Measurements from ENCODE around the gene DERL2.

- TF ChIP-seq YY1 (IDR thresholded peaks at IDR 0.05; ENCODE audit: insufficient read depth, insufficient read length) (no peak), SUZ12 (IDR thresholded peaks at IDR 0.05; ENCODE audit: extremely low read depth, insufficient read depth, insufficient read length) (no peak), ZNF274 (IDR thresholded peaks at IDR 0.05; ENCODE audit: low read depth, low read length) (no peak)
These were observed 14.8 kb upstream of the DERL2 start for GRCh38 chr17:5500589-5501391.
